Measurements from ENCODE around the gene PLXNA4.

DNA sequence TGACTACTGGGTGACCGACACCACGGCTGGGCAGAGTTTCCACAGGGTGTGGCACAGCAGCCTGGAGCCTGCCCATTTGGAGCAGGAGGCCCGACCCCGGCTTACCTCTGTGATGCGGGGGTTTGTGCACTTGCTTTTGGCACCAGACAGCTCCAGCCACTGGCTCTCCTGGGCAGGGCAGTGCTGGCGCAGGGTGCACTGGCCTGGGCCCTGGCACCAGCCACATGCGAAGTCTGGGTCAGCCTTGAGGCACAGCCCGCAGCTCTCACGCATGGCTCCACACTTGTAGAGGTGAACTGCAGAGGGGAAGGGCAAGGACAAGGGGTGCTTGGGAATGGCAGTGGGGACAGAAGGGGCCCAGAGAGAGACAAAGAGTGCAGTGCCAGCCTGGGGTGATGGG, 373.7 kb downstream of the PLXNA4 start:
- TF ChIP-seq, protein P1, sequence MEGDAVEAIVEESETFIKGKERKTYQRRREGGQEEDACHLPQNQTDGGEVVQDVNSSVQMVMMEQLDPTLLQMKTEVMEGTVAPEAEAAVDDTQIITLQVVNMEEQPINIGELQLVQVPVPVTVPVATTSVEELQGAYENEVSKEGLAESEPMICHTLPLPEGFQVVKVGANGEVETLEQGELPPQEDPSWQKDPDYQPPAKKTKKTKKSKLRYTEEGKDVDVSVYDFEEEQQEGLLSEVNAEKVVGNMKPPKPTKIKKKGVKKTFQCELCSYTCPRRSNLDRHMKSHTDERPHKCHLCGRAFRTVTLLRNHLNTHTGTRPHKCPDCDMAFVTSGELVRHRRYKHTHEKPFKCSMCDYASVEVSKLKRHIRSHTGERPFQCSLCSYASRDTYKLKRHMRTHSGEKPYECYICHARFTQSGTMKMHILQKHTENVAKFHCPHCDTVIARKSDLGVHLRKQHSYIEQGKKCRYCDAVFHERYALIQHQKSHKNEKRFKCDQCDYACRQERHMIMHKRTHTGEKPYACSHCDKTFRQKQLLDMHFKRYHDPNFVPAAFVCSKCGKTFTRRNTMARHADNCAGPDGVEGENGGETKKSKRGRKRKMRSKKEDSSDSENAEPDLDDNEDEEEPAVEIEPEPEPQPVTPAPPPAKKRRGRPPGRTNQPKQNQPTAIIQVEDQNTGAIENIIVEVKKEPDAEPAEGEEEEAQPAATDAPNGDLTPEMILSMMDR (conservative IDR thresholded peaks at IDR 0.05; ENCODE audit: low read depth, low read length) = no peak
- TF ChIP-seq EZH2 (IDR thresholded peaks at IDR 0.05; ENCODE audit: borderline replicate concordance, low read depth, low read length, poor library complexity, severe bottlenecking) = no peak

Data from A673 (cell line).